ENCODE measurements around the gene UCP2.
"Not testable (repeated sequence)": the region's sequence is repeated elsewhere in the genome, so short reads cannot be mapped to it uniquely, and the experiment has no call there.

The UCP2 gene

DNA sequence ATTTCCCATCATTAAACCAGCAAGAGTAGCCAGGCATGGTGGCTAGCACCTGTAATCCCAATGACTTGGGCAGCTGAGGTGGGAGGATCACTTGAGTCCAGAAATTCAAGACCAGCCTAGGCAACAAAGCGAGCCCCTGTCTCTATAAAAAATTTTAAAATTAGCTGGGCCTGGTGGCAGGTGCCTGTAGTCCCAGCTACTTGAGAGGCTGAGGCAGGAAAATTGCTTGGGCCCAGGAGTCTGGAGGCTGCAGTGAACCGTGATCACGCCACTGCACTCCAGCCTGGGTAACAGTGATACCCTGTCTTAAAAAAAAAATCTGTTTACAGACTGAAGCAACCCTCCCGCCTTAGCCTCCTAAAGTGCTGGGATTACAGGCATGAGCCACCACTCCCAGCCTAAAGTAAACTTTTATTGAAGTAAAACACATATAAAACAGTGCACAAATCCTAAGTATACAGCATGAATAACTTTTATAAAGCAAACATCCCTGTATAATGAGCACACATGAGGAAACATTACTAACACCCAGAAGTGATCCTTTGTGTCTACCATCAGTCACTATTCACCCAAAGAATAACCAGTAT lies 13.6 kb upstream of the UCP2 start:
- in situ Hi-C loops (cut with MboI; ENCODE audit: low sequenced_read_pairs): no loop called here

DNA sequence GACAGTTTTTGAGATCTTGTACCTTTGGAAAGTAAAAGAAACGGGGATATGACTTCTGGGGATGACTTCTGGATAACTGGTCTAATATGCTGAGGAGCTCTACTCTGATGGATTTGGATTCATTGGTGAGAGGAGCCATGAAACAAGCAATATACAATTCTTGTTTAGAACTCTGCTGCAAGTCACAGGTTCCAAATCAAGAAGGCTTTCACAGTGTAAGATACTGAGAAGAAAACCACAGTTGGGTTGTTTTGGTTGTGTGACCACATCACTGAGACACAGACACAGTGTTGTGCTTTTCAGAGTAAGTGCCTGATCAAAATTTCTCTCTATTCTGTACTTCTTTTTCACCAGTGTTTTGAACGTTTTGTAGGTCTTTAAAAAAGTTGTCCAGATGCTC lies 13.1 kb upstream of the UCP2 start:
- in situ Hi-C loops (cut with MboI; ENCODE audit: low sequenced_read_pairs): no loop called here

DNA sequence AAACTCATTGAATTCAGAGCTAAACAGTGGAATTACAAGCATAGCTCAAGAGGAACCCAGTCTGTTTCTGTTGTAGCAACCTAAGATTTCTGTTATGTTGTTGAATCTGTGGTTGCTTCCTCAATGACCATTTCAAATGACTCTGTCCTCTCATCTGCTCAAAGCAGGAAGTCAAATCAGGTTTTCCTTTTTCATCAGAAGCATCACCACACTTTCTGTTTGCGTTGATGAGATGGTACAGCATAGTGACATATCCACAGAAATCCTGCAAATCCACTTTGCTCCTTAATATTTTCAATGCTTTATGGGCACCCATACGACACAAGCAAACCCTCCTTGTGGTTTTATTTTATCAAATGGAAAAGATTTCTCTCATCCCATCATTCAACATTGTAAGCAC lies 12.6 kb upstream of the UCP2 start:
- in situ Hi-C loops (cut with MboI; ENCODE audit: low sequenced_read_pairs): no loop called here

DNA sequence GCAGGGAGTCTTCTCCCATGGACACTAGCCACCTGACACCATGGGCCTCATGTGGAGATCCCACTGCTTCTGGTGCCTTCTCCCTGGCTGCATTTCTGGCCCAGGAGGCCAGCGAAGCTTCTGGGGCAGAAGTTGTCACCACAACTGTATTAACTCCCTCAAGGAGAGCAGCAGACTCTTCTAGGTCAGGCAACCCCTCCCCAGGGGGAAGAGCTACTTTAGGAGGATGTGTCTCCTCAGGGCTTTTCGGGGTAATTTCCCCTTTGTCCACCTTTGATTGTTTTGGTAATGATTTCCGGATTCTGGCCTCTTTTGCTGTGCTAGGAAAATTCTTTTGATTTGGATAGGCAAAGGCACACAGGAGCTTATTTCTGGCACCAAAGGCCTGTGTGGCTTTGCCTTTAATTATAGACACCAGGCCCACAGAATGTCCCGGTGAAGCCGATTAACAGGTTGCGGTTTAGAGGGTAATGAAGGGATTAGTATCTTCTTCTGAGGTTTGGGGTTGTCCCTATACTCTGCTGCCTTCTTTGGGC lies 8.9 kb upstream of the UCP2 start:
- in situ Hi-C loops (cut with MboI; ENCODE audit: low sequenced_read_pairs): no loop called here

DNA sequence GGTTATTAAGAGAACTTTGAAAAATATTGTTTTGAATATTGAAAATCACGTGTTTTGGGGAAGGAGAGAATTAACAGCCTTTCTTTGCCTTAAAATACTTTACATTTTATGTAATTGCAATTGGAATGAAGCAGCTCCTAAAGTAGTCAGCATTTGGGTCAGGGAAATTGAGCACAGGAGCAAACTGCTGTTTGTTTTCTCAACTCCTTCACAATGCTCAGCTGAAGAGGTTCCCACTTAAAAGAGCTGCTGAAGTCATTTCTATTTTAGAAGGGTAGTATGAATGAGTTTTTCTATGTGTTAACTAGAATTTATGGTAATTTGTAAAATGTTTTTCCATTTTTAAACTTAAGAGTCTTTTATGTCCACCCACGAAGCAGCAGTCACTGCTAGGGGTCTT lies 8.1 kb upstream of the UCP2 start:
- in situ Hi-C loops (cut with MboI; ENCODE audit: low sequenced_read_pairs): no loop called here

DNA sequence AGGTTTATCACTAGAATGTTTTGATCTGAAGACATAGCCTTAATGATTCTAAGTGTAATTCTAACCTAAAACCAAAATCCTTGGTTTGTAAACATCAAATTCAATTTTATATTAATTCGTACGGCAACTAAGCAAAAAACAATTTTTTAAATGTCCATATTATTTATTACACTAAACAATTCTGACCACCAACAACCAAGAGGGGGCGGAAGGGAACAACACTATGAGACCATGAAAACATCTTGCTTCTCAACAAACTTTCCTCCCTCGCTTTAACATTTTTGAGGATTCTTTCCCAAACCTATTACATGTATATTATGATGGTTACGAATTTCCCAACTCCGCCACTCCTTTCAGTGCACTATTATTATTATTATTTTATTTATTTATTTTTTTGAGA lies 6.5 kb upstream of the UCP2 start:
- in situ Hi-C loops (cut with MboI; ENCODE audit: low sequenced_read_pairs): no loop called here

DNA sequence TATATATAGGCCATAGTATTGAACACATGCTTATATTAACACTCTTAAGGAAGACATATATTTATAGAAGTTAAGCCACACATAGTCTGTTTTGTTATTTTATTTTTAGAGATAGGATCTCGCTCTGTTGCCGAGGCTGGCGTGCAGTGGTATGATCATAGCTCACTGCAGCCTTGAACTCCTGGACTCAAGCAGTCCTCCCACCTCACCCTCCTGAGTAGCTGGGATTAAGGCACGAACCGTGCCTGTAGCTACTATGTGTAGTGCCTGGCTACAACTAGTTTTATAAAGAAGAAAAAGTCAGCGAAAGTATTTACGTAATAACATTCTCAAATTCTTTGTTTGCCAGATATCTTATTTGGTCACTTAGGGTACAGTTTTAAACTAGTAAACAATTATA lies 5.6 kb upstream of the UCP2 start:
- in situ Hi-C loops (cut with MboI; ENCODE audit: low sequenced_read_pairs): no loop called here

DNA sequence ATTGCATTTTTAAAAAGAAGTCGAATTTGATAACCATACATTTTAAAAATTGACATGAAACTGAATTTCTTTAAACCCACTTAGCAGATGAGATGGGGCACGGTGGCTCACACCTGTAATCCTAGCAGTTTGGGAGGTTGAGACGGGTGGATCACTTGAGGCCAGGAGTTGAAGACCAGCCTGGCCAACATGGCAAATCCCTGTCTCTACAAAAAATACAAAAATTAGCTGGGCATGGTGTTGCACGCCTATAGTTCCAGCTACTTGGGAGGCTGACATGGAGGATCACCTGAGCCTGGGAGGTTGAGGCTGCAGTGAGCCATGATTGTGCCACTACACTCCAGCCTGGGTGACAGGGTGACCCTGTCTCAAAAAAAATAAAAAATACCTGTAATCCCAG lies 3.0 kb upstream of the UCP2 start:
- in situ Hi-C loops (cut with MboI; ENCODE audit: low sequenced_read_pairs): not testable (repeated sequence)

DNA sequence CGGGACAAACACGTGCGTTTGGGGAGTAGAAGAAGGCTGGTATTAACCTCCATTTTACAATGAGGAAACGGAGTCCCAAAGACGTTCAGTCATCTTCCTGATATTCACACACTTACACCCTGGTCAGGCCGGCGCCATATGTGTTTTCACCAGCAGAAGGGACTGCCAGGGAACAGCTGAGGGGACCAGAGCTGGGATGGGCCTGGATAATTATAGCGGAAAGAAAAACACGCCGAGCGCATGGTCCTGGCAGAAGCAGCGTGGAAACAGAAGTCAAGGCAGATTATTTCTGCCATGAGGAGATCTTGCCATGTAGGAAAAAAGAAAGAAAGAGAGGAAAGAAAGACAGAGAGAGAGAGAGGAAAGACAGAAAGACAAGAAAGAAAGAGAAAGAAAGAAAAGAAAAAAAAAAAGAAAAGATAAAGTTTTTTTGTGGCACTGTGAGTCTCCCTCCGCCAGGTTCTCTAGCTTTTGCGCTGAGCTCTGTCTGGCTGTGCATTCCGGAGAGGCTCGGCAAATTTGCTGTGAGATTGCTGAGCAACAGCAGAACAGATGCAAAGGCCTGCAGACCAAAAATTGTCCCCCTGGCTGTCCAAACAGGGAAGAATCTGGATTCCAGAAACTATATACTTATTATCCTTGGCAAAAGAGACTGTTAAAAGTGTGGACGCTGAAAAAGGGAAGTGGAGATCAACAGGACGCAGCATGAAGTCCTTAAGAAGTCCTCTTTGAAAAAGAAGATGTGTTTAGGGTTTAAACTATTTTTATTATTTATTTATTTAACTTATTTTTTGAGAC lies 1.3 kb upstream of the UCP2 start:
- in situ Hi-C loops (cut with MboI; ENCODE audit: low sequenced_read_pairs): no loop called here

DNA sequence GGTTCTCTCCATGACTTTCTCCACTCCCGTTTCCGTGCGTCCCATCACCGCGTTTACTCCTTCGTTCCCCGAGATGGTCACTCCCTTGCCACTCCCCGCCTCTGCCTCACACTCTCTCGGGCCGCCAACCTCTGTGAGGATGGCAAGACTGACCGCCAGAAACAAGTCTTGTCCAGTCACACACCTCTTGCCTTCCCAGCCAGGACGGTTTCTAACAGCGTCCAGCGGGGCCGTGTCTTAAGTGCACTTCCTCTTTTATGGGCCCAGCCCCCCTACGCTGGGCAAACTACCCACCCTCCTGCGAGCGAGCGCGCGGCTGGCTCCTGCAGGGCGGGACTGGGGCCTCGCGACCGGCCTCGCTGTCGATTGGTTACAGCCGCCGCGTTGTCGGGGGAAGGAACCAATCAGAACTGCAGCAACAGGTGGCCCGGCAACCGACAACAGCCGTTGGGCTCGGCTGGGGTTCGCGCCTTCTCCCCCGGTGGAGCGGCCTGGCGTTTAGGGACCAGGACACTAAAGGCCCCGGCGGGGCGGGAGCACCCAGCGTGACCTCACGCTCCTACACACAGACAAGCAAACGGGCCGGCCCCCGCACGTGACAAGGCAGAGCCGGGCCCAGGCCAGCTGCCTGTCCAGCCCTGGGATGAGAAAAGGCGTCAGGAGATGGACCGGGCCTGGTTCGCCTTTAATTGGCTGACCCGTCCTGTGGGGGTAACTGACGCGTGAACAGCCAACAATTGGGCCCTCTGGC lies 522 bp upstream of the UCP2 start:
- in situ Hi-C loops (cut with MboI; ENCODE audit: low sequenced_read_pairs): no loop called here

DNA sequence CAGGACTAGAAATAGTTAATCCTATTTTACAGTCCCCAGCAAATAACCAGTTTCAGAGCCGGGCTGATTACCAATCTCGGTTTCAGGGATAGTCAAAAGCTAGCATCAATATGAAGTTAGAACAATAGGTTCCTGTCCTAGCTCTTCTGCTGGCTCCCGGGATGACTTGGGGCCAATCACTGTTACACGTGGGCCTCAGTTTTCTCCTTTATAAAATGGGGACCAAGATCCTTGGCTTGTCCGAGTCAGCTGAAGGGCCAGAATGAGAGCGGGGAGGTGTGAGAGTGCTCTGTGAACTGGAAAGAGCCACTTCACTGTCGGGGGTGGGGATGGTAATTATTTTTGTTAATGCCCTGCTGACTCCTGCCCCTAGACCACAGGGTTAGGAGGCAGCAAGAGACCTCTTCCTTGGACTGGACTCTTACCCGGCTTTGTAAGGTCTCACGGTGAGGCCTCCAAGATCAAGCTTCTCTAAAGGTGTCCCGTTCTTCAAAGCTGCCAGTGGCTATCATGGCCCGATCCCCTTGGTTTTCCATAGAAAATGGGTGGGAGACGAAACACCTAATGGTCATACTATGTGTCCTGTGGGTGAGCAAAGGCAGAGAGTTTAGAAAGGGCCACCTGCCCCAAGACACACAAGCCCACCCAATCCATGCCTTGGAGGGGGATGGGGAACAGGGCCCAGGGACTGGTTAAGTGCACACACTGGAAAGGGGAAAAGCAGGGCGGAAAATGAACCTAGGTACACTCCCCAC lies 1.4 kb downstream of the UCP2 start:
- in situ Hi-C loops (cut with MboI; ENCODE audit: low sequenced_read_pairs): no loop called here

DNA sequence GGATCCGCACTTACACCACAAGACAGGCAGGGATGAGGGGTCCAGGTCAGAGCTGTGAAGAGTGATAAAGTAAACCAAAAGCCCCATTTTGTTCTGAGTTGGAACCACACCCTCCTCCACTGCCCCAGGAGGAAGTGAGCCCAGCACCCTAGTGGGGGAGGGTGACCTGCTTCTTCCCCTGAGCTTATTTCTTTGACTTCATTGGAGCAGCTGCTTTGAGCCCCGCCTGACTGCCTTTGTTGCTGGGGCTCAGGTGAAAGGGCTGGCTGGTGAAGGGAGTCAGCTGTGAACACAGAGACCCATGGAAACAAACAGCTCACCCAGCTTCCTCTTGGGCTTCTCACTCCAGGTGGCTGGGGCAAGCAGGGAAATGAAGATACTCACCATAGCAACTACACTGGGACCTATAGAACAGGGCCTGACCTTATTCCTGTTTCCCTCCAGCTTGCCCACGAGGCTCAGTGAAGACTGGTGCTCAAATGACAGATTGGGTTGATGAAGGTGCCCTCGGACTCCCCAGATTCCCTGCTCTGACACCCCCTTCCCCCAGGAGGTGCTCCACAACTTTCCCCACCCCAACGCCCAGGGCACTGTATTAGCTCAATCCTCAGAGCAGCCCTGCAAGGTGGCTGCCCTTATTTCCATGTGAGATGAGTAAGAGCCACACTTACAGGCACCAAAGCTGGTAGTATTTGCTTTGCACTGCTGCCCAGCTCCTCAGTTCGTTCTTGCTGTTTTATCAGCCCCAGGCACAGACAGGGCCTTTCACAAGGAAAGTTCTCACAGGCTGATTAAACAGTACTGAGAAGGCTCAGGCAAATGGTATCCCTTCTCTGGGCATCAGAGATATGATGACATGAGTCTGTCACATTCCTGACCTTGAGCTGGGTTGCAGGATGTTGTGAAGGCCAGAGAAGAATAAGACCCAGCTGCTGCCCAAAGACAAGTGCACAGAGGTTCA lies 2.4 kb downstream of the UCP2 start:
- in situ Hi-C loops (cut with MboI; ENCODE audit: low sequenced_read_pairs): no loop called here

DNA sequence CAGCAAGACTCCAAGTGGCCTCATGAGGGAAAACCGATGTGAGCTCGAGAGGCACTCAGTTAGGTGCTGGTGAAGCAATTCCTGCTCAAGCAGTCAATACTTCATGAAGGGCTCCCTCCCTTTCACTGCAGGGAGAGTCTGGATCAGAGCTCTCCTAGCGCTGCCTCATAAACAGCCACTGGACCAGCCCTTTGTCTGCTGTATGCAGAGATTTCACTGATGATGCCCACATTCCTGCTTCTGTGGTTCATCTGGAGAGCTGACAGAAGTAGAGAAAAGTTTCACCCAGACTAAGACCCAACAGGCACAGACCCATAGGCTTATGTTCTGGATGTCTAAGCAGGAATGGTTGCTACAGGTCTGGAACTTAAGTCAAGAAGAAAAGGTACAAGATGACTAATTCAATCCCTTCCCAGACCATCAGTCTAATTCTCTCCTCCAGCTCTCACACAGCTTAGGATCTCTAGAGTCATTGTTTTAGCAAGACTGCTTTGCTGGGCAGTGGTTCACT lies 4.0 kb downstream of the UCP2 start:
- in situ Hi-C loops (cut with MboI; ENCODE audit: low sequenced_read_pairs): no loop called here

DNA sequence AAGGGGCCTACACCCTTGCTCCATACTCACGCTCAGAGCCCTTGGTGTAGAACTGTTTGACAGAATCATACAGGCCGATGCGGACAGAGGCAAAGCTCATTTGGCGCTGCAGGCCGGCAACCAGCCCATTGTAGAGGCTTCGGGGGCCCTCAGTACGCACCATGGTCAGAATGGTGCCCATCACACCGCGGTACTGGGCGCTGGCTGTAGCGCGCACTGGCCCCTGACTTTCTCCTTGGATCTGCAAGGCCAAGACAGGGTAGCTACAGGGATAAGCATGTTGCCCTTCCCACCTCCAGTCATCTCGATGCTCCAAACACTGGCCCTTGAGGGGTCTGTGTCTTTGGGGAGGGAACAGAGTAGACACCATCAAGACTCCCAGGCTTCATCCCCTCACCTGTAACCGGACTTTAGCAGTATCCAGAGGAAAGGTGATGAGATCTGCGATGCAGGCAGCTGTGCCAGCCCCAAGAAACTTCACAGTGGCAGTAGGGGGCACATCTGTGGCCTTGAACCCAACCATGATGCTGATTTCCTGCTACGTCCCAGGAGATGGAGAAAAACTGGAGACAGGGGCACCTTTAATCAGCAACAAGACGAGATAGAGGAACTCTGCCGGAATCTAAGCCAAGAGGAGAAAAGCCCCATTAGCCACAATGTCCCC lies 4.7 kb downstream of the UCP2 start:
- in situ Hi-C loops (cut with MboI; ENCODE audit: low sequenced_read_pairs): no loop called here

DNA sequence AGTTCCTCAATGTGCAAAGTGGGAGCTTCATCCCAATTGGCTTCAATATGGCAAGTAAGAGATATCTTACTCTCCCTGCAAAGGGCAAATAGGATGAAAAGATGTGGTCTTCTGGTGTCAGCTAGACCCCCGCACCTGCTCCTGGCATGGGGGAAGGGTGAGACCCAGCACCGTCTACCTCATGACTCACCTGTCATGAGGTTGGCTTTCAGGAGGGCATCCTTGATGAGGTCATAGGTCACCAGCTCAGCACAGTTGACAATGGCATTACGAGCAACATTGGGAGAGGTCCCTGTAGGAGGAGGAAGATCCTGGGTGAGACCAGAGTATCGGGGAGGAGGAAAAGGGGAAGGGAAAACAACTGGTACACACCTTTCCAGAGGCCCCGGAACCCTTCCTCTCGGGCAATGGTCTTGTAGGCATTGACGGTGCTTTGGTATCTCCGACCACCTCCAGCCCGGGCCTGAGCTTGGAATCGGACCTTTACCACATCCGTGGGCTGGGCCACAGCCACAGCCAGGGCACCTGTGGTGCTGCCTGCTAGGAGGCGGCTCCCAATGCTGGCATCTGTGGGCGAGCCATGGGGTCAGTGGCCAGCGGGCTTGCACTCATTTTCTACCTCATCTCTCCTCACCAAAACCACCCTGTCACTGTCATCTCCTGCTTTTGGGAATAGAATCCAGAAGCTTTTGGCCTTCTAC lies 6.0 kb downstream of the UCP2 start:
- in situ Hi-C loops (cut with MboI; ENCODE audit: low sequenced_read_pairs): no loop called here

DNA sequence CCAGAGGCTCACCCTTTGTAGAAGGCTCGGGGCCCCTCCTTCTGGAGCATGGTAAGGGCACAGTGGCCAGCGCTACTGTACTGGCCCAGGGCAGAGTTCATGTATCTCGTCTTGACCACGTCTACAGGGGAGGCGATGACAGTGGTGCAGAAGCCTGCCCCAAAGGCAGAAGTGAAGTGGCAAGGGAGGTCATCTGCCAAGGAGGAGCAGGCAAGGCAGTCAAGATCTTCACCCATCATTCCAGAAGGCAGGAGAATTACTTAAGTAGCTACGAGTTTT lies 7.2 kb downstream of the UCP2 start:
- in situ Hi-C loops (cut with MboI; ENCODE audit: low sequenced_read_pairs): no loop called here

DNA sequence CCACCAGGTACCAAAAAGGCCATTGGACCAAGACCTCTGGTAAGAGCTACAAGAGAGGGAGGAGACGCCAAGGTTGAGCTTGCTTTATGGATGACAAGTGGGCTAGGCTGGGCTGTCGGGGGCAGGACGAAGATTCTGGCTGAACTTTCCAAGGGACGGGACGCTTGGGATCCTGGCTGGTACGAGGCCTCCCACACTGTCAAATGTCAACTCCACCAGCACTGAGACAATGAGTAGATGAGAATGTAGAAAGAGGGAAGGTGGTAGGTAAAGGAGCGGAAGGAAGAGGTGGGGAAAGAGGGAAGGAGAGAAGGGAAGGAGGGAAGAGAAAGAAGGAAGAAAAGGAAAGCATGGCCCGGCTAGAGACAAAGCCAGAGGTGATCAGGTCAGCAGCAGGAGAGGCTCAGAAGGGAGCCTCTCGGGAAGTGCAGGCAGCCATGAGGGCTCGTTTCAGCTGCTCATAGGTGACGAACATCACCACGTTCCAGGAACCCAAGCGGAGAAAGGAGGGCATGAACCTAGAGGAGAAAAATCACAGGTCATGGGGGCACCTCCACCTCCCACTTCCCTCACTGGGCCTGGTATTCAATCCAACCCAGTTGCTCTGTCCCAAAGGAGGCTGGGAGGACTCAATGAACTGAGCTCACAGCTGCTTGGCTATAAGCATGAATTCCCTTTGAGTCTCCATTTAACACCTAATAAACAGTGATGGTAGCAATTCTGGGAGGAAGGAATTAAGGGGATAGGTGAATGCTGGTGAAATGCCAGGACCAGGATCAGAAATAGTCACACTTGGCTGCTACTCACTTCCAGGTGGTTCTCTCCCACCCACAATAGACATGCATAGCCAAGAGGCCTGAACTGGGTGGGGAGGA lies 7.8 kb downstream of the UCP2 start:
- in situ Hi-C loops (cut with MboI; ENCODE audit: low sequenced_read_pairs): no loop called here
